H9 (cell line): ENCODE data around the gene BAZ2A. TPM values are rescaled to one million over a fixed set of nuclear protein-coding genes. Genes with fewer than 3 reads are reported as not detected.
A peak's percentile ranks its signal among the peaks of the same experiment; 100 is the strongest.

ENCODE experiments used
- DNase-seq: peaks from one replicate; pipeline ENCODE4 v3.0.0-alpha.2; 2017
- H2AFZ ChIP-seq: one replicate; pipeline ENCODE4 v1.6.1; 2013; ENCODE audit warnings: mild to moderate bottlenecking, low read length, control low read depth, moderate library complexity
- H2AK5ac ChIP-seq: 2 replicates; pipeline ENCODE4 v1.6.1; 2013; ENCODE audit warnings: low read length, control low read depth, mixed read lengths; ENCODE audit not compliant: insufficient read length
- H2BK120ac ChIP-seq: one replicate; pipeline ENCODE4 v1.6.1; 2013; ENCODE audit warnings: low read depth, mild to moderate bottlenecking, low read length, control low read depth, inconsistent platforms; ENCODE audit not compliant: poor library complexity, severe bottlenecking
- H2BK12ac ChIP-seq: 2 replicates; pipeline ENCODE4 v1.6.1; 2013; ENCODE audit warnings: low read length, control low read depth, mixed read lengths, low read depth; ENCODE audit not compliant: insufficient read length
- H2BK15ac ChIP-seq: 2 replicates; pipeline ENCODE4 v1.6.1; 2013; ENCODE audit warnings: low read depth, low read length, control low read depth
- H2BK20ac ChIP-seq: one replicate; pipeline ENCODE4 v1.6.1; 2013; ENCODE audit warnings: low read depth, mild to moderate bottlenecking, low read length, control low read depth, inconsistent platforms; ENCODE audit not compliant: poor library complexity, severe bottlenecking
- H2BK5ac ChIP-seq: 2 replicates; pipeline ENCODE4 v1.6.1; 2013; ENCODE audit warnings: low read length, control low read depth, mixed read lengths; ENCODE audit not compliant: insufficient read length
- H3K14ac ChIP-seq: 2 replicates; pipeline ENCODE4 v1.6.1; 2013; ENCODE audit warnings: low read length, control low read depth; ENCODE audit not compliant: insufficient read depth
- H3K18ac ChIP-seq: 2 replicates; pipeline ENCODE4 v1.6.1; 2013; ENCODE audit warnings: low read depth, mild to moderate bottlenecking, mixed read lengths, low read length, control low read depth; ENCODE audit not compliant: insufficient read length
- H3K23ac ChIP-seq: 2 replicates; pipeline ENCODE4 v1.6.1; 2013; ENCODE audit warnings: low read length, control low read depth, mixed read lengths, low read depth; ENCODE audit not compliant: insufficient read length
- H3K23me2 ChIP-seq: 2 replicates; pipeline ENCODE4 v1.6.1; 2013; ENCODE audit warnings: low read depth, mild to moderate bottlenecking, mixed read lengths, low read length, control low read depth; ENCODE audit not compliant: insufficient read length, poor library complexity, severe bottlenecking
- H3K27ac ChIP-seq: 2 replicates; pipeline ENCODE4 v1.5.1; 2013; ENCODE audit warnings: low read length, control low read depth, mixed read lengths, low read depth; ENCODE audit not compliant: insufficient read length
- H3K27me3 ChIP-seq: 2 replicates; pipeline ENCODE4 v1.6.1; 2013; ENCODE audit warnings: low read length, control low read depth, inconsistent platforms; ENCODE audit not compliant: insufficient read depth
- H3K4ac ChIP-seq: 2 replicates; pipeline ENCODE4 v1.6.1; 2013; ENCODE audit warnings: low read depth, mild to moderate bottlenecking, control low read depth, inconsistent platforms, low read length, moderate library complexity
- H3K4me1 ChIP-seq: 2 replicates; pipeline ENCODE4 v1.6.1; 2013; ENCODE audit warnings: low read length, control low read depth, inconsistent platforms; ENCODE audit not compliant: insufficient read depth
- H3K4me2 ChIP-seq: 2 replicates; pipeline ENCODE4 v1.6.1; 2013; ENCODE audit warnings: low read length, control low read depth, mixed read lengths; ENCODE audit not compliant: insufficient read length, insufficient read depth
- H3K56ac ChIP-seq: 2 replicates; pipeline ENCODE4 v1.6.1; 2013; ENCODE audit warnings: low read depth, mild to moderate bottlenecking, mixed read lengths, low read length, control low read depth; ENCODE audit not compliant: insufficient read length
- H3K79me1 ChIP-seq: 2 replicates; pipeline ENCODE4 v1.6.1; 2013; ENCODE audit warnings: low read depth, mild to moderate bottlenecking, moderate library complexity, low read length, control low read depth, inconsistent platforms; ENCODE audit not compliant: insufficient read depth, poor library complexity, severe bottlenecking
- H3K79me2 ChIP-seq: 2 replicates; pipeline ENCODE4 v1.6.1; 2013; ENCODE audit warnings: low read length, control low read depth, inconsistent platforms; ENCODE audit not compliant: insufficient read depth
- H3K9ac ChIP-seq: 2 replicates; pipeline ENCODE4 v1.6.1; 2013; ENCODE audit warnings: low read length, control low read depth, mixed read lengths; ENCODE audit not compliant: insufficient read length; ENCODE audit errors: extremely low read depth
- H3K9me3 ChIP-seq: one replicate; pipeline ENCODE4 v1.6.1; 2013; ENCODE audit warnings: low read depth, low read length, inconsistent platforms; ENCODE audit not compliant: control insufficient read depth
- H3T11ph ChIP-seq: one replicate; pipeline ENCODE4 v1.6.1; 2013; ENCODE audit warnings: mild to moderate bottlenecking, low read length, control low read depth, inconsistent platforms
- H4K20me1 ChIP-seq: one replicate; pipeline ENCODE4 v1.6.1; 2013; ENCODE audit not compliant: control insufficient read depth, insufficient read length, insufficient read depth
- H4K5ac ChIP-seq: 2 replicates; pipeline ENCODE4 v1.6.1; 2013; ENCODE audit warnings: low read depth, mild to moderate bottlenecking, mixed read lengths, low read length, control low read depth; ENCODE audit not compliant: insufficient read length
- H4K8ac ChIP-seq: replicated peaks from 2 replicates; pipeline ENCODE4 v1.6.1; 2013; ENCODE audit warnings: low read length, control low read depth, mixed read lengths, low read depth; ENCODE audit not compliant: insufficient read length
- H4K91ac ChIP-seq: 2 replicates; pipeline ENCODE4 v1.6.1; 2013; ENCODE audit warnings: low read depth, mild to moderate bottlenecking, moderate library complexity, mixed read lengths, low read length, control low read depth; ENCODE audit not compliant: insufficient read length
- H3K27ac Mint-ChIP-seq, 3 experiments: 2 replicates in 2 of 3; 3 replicates in 1 of 3; pipeline ENCODE4 v1.8.0; 2020 to 2021; ENCODE audit warnings: mixed read lengths in 3 of 3, mild to moderate bottlenecking in 1 of 3, moderate library complexity in 1 of 3
- H3K27me3 Mint-ChIP-seq: 2 replicates; pipeline ENCODE4 v1.8.0; 2021; ENCODE audit warnings: low read depth, mild to moderate bottlenecking, moderate library complexity, mixed read lengths
- H3K36me3 Mint-ChIP-seq, 3 experiments: 2 replicates in 2 of 3; 3 replicates in 1 of 3; pipeline ENCODE4 v1.8.0; 2020 to 2021; ENCODE audit warnings: low read depth in 3 of 3, mixed read lengths in 3 of 3; ENCODE audit not compliant: insufficient read depth in 1 of 3
- H3K4me1 Mint-ChIP-seq, 2 experiments: 2 replicates each; pipeline ENCODE4 v1.8.0; 2020; ENCODE audit warnings: mixed read lengths in 2 of 2
- H3K4me3 Mint-ChIP-seq, 2 experiments: 2 replicates in 1 of 2; 3 replicates in 1 of 2; pipeline ENCODE4 v1.8.0; 2020 to 2021; ENCODE audit warnings: mild to moderate bottlenecking in 2 of 2, mixed read lengths in 2 of 2, moderate library complexity in 1 of 2
- H3K9me3 Mint-ChIP-seq, 2 experiments: 2 replicates in 1 of 2; 3 replicates in 1 of 2; pipeline ENCODE4 v1.8.0; 2020; ENCODE audit warnings: mild to moderate bottlenecking in 2 of 2, mixed read lengths in 2 of 2, moderate library complexity in 1 of 2
- WGBS: extraction: QIAGEN DNeasy Blood & Tissue Kit; methylation state at CpG from one replicate; pipeline ENCODE4 v1.1.7; 2013; ENCODE audit warnings: missing lambda C conversion rate, low lambda C conversion rate, mixed read lengths; ENCODE audit not compliant: insufficient read length; ENCODE audit errors: extremely low coverage; 5-methylcytosine and 5-hydroxymethylcytosine counted together
- total RNA-seq: library from RNA; stranded (reverse); gene quantifications from 2 replicates; pipeline ENCODE4 v1.2.1, GENCODE V29; 2021
- TF ChIP-seq, protein P1 (sequence below): fragments of 200-600 bp; sonication (generic); conservative IDR thresholded peaks from 3 replicates; pipeline ENCODE4 v1.8.0; 2021; ENCODE audit warnings: antibody characterized with exemption, mild to moderate bottlenecking

The BAZ2A gene
- total RNA-seq, 1 experiment from 2014 or later: 108 TPM

DNA sequence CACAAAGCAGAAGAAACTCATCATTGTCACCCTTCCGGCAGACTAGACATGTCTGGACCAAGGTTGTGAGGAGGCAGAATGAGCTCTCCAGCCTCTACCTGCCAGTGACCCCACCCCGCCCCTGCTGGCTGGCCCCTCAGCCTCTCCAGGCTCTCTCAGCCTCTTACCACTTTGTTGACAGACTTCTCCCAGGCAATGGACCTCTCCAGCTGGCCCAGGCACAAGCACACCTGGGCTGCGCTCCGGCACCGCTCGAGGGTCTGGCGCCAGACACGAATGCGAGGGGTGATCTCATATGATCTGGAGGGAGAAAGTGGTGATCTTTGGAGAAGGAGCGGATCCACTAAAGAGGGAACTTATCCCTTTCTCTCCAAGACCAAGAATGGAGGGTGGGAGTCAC, 30.3 kb downstream of the BAZ2A start:
- 0 out of 2 replicates have a peak, but pooled peaks cover 2% of the 10 kb centered on the region for H3K79me2 ChIP-seq
- peaks cover 52 to 84% (median 78%) of the 10 kb centered on the region in 3 experiments for H3K36me3 Mint-ChIP-seq
- H3K4me1 ChIP-seq: no peaks in the 10 kb centered on the region
- H3K27ac ChIP-seq: no peak overlapping the region
- no peaks in the 10 kb centered on the region for H3K79me1 ChIP-seq
- H2AK5ac ChIP-seq: no peak overlapping the region
- H3K56ac ChIP-seq: no peak overlapping the region
- H2BK15ac ChIP-seq: no peak overlapping the region
- H2BK12ac ChIP-seq: no peak overlapping the region
- TF ChIP-seq, protein P1, sequence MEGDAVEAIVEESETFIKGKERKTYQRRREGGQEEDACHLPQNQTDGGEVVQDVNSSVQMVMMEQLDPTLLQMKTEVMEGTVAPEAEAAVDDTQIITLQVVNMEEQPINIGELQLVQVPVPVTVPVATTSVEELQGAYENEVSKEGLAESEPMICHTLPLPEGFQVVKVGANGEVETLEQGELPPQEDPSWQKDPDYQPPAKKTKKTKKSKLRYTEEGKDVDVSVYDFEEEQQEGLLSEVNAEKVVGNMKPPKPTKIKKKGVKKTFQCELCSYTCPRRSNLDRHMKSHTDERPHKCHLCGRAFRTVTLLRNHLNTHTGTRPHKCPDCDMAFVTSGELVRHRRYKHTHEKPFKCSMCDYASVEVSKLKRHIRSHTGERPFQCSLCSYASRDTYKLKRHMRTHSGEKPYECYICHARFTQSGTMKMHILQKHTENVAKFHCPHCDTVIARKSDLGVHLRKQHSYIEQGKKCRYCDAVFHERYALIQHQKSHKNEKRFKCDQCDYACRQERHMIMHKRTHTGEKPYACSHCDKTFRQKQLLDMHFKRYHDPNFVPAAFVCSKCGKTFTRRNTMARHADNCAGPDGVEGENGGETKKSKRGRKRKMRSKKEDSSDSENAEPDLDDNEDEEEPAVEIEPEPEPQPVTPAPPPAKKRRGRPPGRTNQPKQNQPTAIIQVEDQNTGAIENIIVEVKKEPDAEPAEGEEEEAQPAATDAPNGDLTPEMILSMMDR: no peak
- no peak overlapping the region for H3K4me3 Mint-ChIP-seq
- WGBS: no CpG with 5 or more reads among the region's 10 CpGs
- H2AFZ ChIP-seq: no peak overlapping the region
- H4K20me1 ChIP-seq: no peaks in the 10 kb centered on the region
- H4K8ac ChIP-seq: no peak overlapping the region
- H3K27ac Mint-ChIP-seq: peak overlapping the region in 1 of 3 experiments; percentile 75; a peak in 1 of 7 replicates
- no peak overlapping the region for H4K91ac ChIP-seq
- H3K27me3 ChIP-seq: no peaks in the 10 kb centered on the region
- peaks cover 6 to 14% of the 10 kb centered on the region in 2 experiments for H3K4me1 Mint-ChIP-seq
- no peak overlapping the region for H3K4me2 ChIP-seq
- no peaks in the 10 kb centered on the region for H3K23me2 ChIP-seq
- H2BK120ac ChIP-seq: no peak overlapping the region
- H3K18ac ChIP-seq: no peak overlapping the region
- no peak overlapping the region for H3T11ph ChIP-seq
- no peaks in the 10 kb centered on the region for H3K9me3 ChIP-seq
- no peaks in the 10 kb centered on the region for H3K9me3 Mint-ChIP-seq
- H3K9ac ChIP-seq: no peak overlapping the region
- no peaks in the 10 kb centered on the region for H3K27me3 Mint-ChIP-seq
- H4K5ac ChIP-seq: no peak overlapping the region
- H3K14ac ChIP-seq: no peak overlapping the region
- no peak overlapping the region for H3K4ac ChIP-seq
- no peak for DNase-seq
- H2BK20ac ChIP-seq: no peak overlapping the region
- H3K23ac ChIP-seq: no peak overlapping the region
- no peak overlapping the region for H2BK5ac ChIP-seq
